HepG2 (cell line): Measurements from ENCODE around the gene LSM12. TPM values are rescaled to one million over a fixed set of nuclear protein-coding genes. Genes with fewer than 3 reads are reported as not detected.

Source experiments
- ARID4A ChIP-seq: sonication (generic); formaldehyde crosslinking; IDR thresholded peaks from 2 replicates; pipeline ENCODE4 v1.5.0; 2020; ENCODE audit warnings: mild to moderate bottlenecking, missing genetic modification reagents, borderline replicate concordance
- ARNT ChIP-seq: fragments of 450-650 bp; IDR thresholded peaks from 2 replicates; pipeline ENCODE4 v1.6.1; 2017
- GATA4 ChIP-seq: sonication (generic); IDR thresholded peaks from 2 replicates; pipeline ENCODE4 v1.6.1; 2016; ENCODE audit warnings: antibody characterized with exemption, low read depth, borderline replicate concordance
- IKZF5 ChIP-seq: IDR thresholded peaks from 2 replicates; pipeline ENCODE4 v1.6.1; 2018; ENCODE audit warnings: missing genetic modification reagents, mild to moderate bottlenecking, missing compliant biosample characterization
- JUND ChIP-seq: sonication (generic); formaldehyde crosslinking; IDR thresholded peaks from 2 replicates; pipeline ENCODE4 v1.8.0; 2022; ENCODE audit warnings: mild to moderate bottlenecking, missing genetic modification reagents
- NCOR1 ChIP-seq: fragments of 200-600 bp; sonication (generic); IDR thresholded peaks from 2 replicates; pipeline ENCODE4 v1.7.0; 2017; ENCODE audit warnings: antibody characterized with exemption, low read length, borderline replicate concordance
- NRL ChIP-seq: sonication (generic); formaldehyde crosslinking; IDR thresholded peaks from 2 replicates; pipeline ENCODE4 v1.5.0; 2020; ENCODE audit warnings: missing genetic modification reagents, mild to moderate bottlenecking, moderate library complexity, borderline replicate concordance
- TCF7L2 ChIP-seq: IDR thresholded peaks from 2 replicates; pipeline ENCODE4 v1.6.1; 2011; ENCODE audit warnings: mild to moderate bottlenecking, low read depth, low read length, moderate library complexity
- THAP8 ChIP-seq: sonication (generic); formaldehyde crosslinking; IDR thresholded peaks from 2 replicates; pipeline ENCODE4 v1.5.1; 2020; ENCODE audit warnings: missing genetic modification reagents, mild to moderate bottlenecking, borderline replicate concordance
- TOE1 ChIP-seq: sonication (generic); formaldehyde crosslinking; IDR thresholded peaks from 2 replicates; pipeline ENCODE4 v1.4.0; 2020; ENCODE audit warnings: mild to moderate bottlenecking, missing genetic modification reagents
- ZFX ChIP-seq: sonication (generic); formaldehyde crosslinking; IDR thresholded peaks from 2 replicates; pipeline ENCODE4 v1.4.0; 2020; ENCODE audit warnings: mild to moderate bottlenecking, low read depth, missing genetic modification reagents, moderate library complexity
- ZKSCAN8 ChIP-seq: IDR thresholded peaks from 2 replicates; pipeline ENCODE4 v1.6.1; 2016; ENCODE audit warnings: borderline replicate concordance, missing genetic modification reagents, missing compliant biosample characterization
- ZMAT3 ChIP-seq: sonication (generic); formaldehyde crosslinking; conservative IDR thresholded peaks from 2 replicates; pipeline ENCODE4 v1.7.0; 2021; ENCODE audit warnings: missing genetic modification reagents
- ZNF281 ChIP-seq: sonication (generic); formaldehyde crosslinking; IDR thresholded peaks from 2 replicates; pipeline ENCODE4 v1.4.0; 2020; ENCODE audit warnings: missing genetic modification reagents, borderline replicate concordance
- ZNF292 ChIP-seq: sonication (generic); formaldehyde crosslinking; IDR thresholded peaks from 2 replicates; pipeline ENCODE4 v1.8.1; 2022; ENCODE audit warnings: mild to moderate bottlenecking, low read depth, missing genetic modification reagents, borderline replicate concordance
- ZNF564 ChIP-seq: sonication (generic); formaldehyde crosslinking; IDR thresholded peaks from 2 replicates; pipeline ENCODE4 v1.8.1; 2023; ENCODE audit warnings: mild to moderate bottlenecking, missing genetic modification reagents
- ZUFSP ChIP-seq: sonication (generic); formaldehyde crosslinking; IDR thresholded peaks from 2 replicates; pipeline ENCODE4 v1.9.0; 2021; ENCODE audit warnings: missing genetic modification reagents, mild to moderate bottlenecking, borderline replicate concordance
- polyA plus RNA-seq, 8 experiments: library from polyadenylated mRNA; depleted of rRNA in 3 of 8; stranded (reverse) in 7 of 8; unstranded in 1 of 8; fragments of >200 nt; fragmentation: Illumina TruSeq in 4 of 8; extraction: Trizol in 4 of 8; gene quantifications; 2 replicates each; pipeline versions ENCODE4 v1.2.1 to v1.2.3, GENCODE V29; 2011 to 2016; ENCODE audit warnings: low read depth in 4 of 8, missing spikeins in 1 of 8, mixed read lengths in 1 of 8; ENCODE audit not compliant: insufficient read depth in 1 of 8
- total RNA-seq, 5 experiments: library from RNA; depleted of rRNA; stranded (reverse); fragments of >200 nt; fragmentation: Illumina TruSeq; extraction: Trizol; gene quantifications; 2 replicates each; pipeline ENCODE4 v1.2.3, GENCODE V29; 2016; ENCODE audit warnings: low read depth in 1 of 5

The LSM12 gene
- total and polyA plus RNA-seq, 2 of the 13 experiments (the other 11 are each of a cell fraction or from before 2014, with no cell fraction given), result 52.8 to 55.7 TPM

GRCh38 chr17:44070455-44071197 lies 4.2 kb upstream of the LSM12 start, which contains the start of gene G6PC3 (continued):
- no peak for TF ChIP-seq ZUFSP (CRISPR knock-in tag)
- peak; percentile 100 for TF ChIP-seq ZFX (CRISPR knock-in tag)
- peak; percentile 86; the same call in 1 of the 2 replicates for TF ChIP-seq TOE1 (CRISPR knock-in tag)
- peak; percentile 94 for TF ChIP-seq ZKSCAN8 (CRISPR knock-in tag)
- peak; percentile 71 for TF ChIP-seq ZNF292 (CRISPR knock-in tag)
- peak; percentile 99 for TF ChIP-seq IKZF5 (CRISPR knock-in tag)
- no peak for TF ChIP-seq TCF7L2
- peak; percentile 73; the same call in 1 of the 2 replicates for TF ChIP-seq ZNF281 (CRISPR knock-in tag)
- 0 out of 2 replicates have a peak, but pooled peaks have one; percentile 48 for TF ChIP-seq THAP8 (CRISPR knock-in tag)
- peak; percentile 61; the same call in 1 of the 2 replicates for TF ChIP-seq GATA4
- TF ChIP-seq ZMAT3, result peak; percentile 99
- peak; percentile 99 for TF ChIP-seq ARID4A
- peak; percentile 82 for TF ChIP-seq JUND
- no peak for TF ChIP-seq ARNT
- TF ChIP-seq NCOR1, result no peak
- TF ChIP-seq NRL (CRISPR knock-in tag), result peak; percentile 95
- peak; percentile 80; the same call in 1 of the 2 replicates for TF ChIP-seq ZNF564 (CRISPR knock-in tag)
